GM19328 (cell line): ENCODE results near the gene NAXE.

Experiments
- ATAC-seq: cut with Tn5 transposase; IDR thresholded peaks from one replicate; pipeline ENCODE4 v1.9.1; 2021; ENCODE audit warnings: mild to moderate bottlenecking, moderate library complexity; ENCODE audit not compliant: unreplicated experiment

The NAXE gene

GRCh38 chr1:156643049-156643777, 51.6 kb downstream of the NAXE start:
- ATAC-seq, result no peak

- no peak for ATAC-seq
Observed at GRCh38 chr1:156643778-156644092, 52.2 kb downstream of the NAXE start.
